ENCODE data around the gene KCNIP4.

Gene KCNIP4

GRCh38 chr4:20724915-20725314 is 1223.7 kb downstream of the KCNIP4 start:
- peaks cover 4% of the 10 kb centered on the region for H3K9me3 Mint-ChIP-seq
- ATAC-seq (ENCODE audit: low read depth): no peak
- H3K27ac Mint-ChIP-seq: no peak overlapping the region
- no peak for DNase-seq (ENCODE audit: low spot score in 2 of 2)
- no peak overlapping the region for H3K4me3 Mint-ChIP-seq
- no peaks in the 10 kb centered on the region for H3K4me1 Mint-ChIP-seq
- H3K27me3 Mint-ChIP-seq: no peaks in the 10 kb centered on the region
- H3K36me3 Mint-ChIP-seq: peaks cover 51% of the 10 kb centered on the region

- ATAC-seq (ENCODE audit: low read depth) (no peak), DNase-seq (ENCODE audit: low spot score in 2 of 2) (no peak)
- Mint-ChIP-seq H3K4me1 (no peaks in the 10 kb centered on the region), H3K36me3 (peaks cover 62% of the 10 kb centered on the region), H3K27ac (no peak overlapping the region), H3K9me3 (peaks cover 5% of the 10 kb centered on the region), H3K4me3 (no peak overlapping the region), H3K27me3 (no peaks in the 10 kb centered on the region)
Measured at GRCh38 chr4:20723463-20723862, 1225.1 kb downstream of the KCNIP4 start.

GRCh38 chr4:20723019-20723418 is 1225.6 kb downstream of the KCNIP4 start:
- peaks cover 5% of the 10 kb centered on the region for H3K9me3 Mint-ChIP-seq
- H3K4me1 Mint-ChIP-seq: no peaks in the 10 kb centered on the region
- DNase-seq (ENCODE audit: low spot score in 2 of 2): no peak

GRCh38 chr4:20711335-20711734 is 1237.2 kb downstream of the KCNIP4 start:
- Mint-ChIP-seq H3K27ac (no peak overlapping the region), H3K36me3 (peaks cover 28% of the 10 kb centered on the region), H3K9me3 (peaks cover 2% of the 10 kb centered on the region), H3K4me3 (no peak overlapping the region), H3K4me1 (peaks cover 2% of the 10 kb centered on the region), H3K27me3 (no peaks in the 10 kb centered on the region)
- DNase-seq (ENCODE audit: low spot score in 2 of 2) (no peak), ATAC-seq (ENCODE audit: low read depth) (no peak)

More at GRCh38 chr4:20723019-20723418, 1225.6 kb downstream of the KCNIP4 start:
- no peaks in the 10 kb centered on the region for H3K27me3 Mint-ChIP-seq
- H3K4me3 Mint-ChIP-seq: no peak overlapping the region
- ATAC-seq (ENCODE audit: low read depth): no peak
- H3K36me3 Mint-ChIP-seq: peaks cover 67% of the 10 kb centered on the region
- no peak overlapping the region for H3K27ac Mint-ChIP-seq

GRCh38 chr4:20700007-20700761 is 1248.4 kb downstream of the KCNIP4 start, which contains the start of gene PACRGL:
Gene PACRGL (plus strand): TSS chr4:20700458. CDS start chr4:20704482, 4,024 bp downstream.
- Mint-ChIP-seq H3K36me3 (peaks cover 8% of the 10 kb centered on the region), H3K9me3 (no peaks in the 10 kb centered on the region), H3K4me1 (peaks cover 20% of the 10 kb centered on the region), H3K27ac (peak within 1 kb of the TSS; percentile 94), H3K4me3 (peak within 1 kb of the TSS; percentile 90), H3K27me3 (no peaks in the 10 kb centered on the region)
- DNase-seq (ENCODE audit: low spot score in 2 of 2): peak; percentile 86 to 93
- ATAC-seq (ENCODE audit: low read depth): peak; percentile 96

GRCh38 chr4:20698820-20699219 is 1249.8 kb downstream of the KCNIP4 start:
- Mint-ChIP-seq H3K9me3 (no peaks in the 10 kb centered on the region), H3K27me3 (peaks cover 4% of the 10 kb centered on the region), H3K4me3 (peak overlapping the region; percentile 63), H3K4me1 (peaks cover 19% of the 10 kb centered on the region), H3K27ac (peak overlapping the region; percentile 94), H3K36me3 (no peaks in the 10 kb centered on the region)
- DNase-seq (ENCODE audit: low spot score in 2 of 2) (no peak), ATAC-seq (ENCODE audit: low read depth) (no peak)

GRCh38 chr4:20698382-20698781 is 1250.2 kb downstream of the KCNIP4 start:
- H3K4me1 Mint-ChIP-seq: peaks cover 17% of the 10 kb centered on the region
- no peak for ATAC-seq (ENCODE audit: low read depth)
- H3K4me3 Mint-ChIP-seq: peak overlapping the region; percentile 3
- H3K36me3 Mint-ChIP-seq: no peaks in the 10 kb centered on the region
- H3K27me3 Mint-ChIP-seq: peaks cover 5% of the 10 kb centered on the region
- no peak for DNase-seq (ENCODE audit: low spot score in 2 of 2)
- H3K9me3 Mint-ChIP-seq: no peaks in the 10 kb centered on the region
- peak overlapping the region; percentile 94 for H3K27ac Mint-ChIP-seq

GRCh38 chr4:20696815-20697214 is 1251.8 kb downstream of the KCNIP4 start:
- Mint-ChIP-seq H3K27ac (no peak overlapping the region), H3K36me3 (no peaks in the 10 kb centered on the region), H3K27me3 (peaks cover 5% of the 10 kb centered on the region), H3K4me3 (no peak overlapping the region), H3K4me1 (peaks cover 7% of the 10 kb centered on the region), H3K9me3 (no peaks in the 10 kb centered on the region)
- DNase-seq (ENCODE audit: low spot score in 2 of 2) (no peak), ATAC-seq (ENCODE audit: low read depth) (no peak)

GRCh38 chr4:20687864-20688263 is 1260.7 kb downstream of the KCNIP4 start:
- ATAC-seq (ENCODE audit: low read depth) (no peak), DNase-seq (ENCODE audit: low spot score in 2 of 2) (no peak)
- Mint-ChIP-seq H3K36me3 (no peaks in the 10 kb centered on the region), H3K27me3 (peaks cover 5% of the 10 kb centered on the region), H3K9me3 (no peaks in the 10 kb centered on the region), H3K4me1 (no peaks in the 10 kb centered on the region), H3K27ac (no peak overlapping the region), H3K4me3 (no peak overlapping the region)

- Mint-ChIP-seq H3K27me3 (peaks cover 10% of the 10 kb centered on the region), H3K27ac (no peak overlapping the region), H3K4me3 (no peak overlapping the region), H3K9me3 (no peaks in the 10 kb centered on the region), H3K4me1 (no peaks in the 10 kb centered on the region), H3K36me3 (no peaks in the 10 kb centered on the region)
- DNase-seq (ENCODE audit: low spot score in 2 of 2) (peak in 1 of 2 donors; percentile 7), ATAC-seq (ENCODE audit: low read depth) (peak; percentile 38)
Measured at GRCh38 chr4:20684852-20685763, 1263.5 kb downstream of the KCNIP4 start.

GRCh38 chr4:20683766-20684165 is 1264.8 kb downstream of the KCNIP4 start:
- Mint-ChIP-seq H3K36me3 (no peaks in the 10 kb centered on the region), H3K4me1 (no peaks in the 10 kb centered on the region), H3K27me3 (peaks cover 9% of the 10 kb centered on the region), H3K4me3 (no peak overlapping the region), H3K27ac (no peak overlapping the region), H3K9me3 (no peaks in the 10 kb centered on the region)
- ATAC-seq (ENCODE audit: low read depth) (no peak), DNase-seq (ENCODE audit: low spot score in 2 of 2) (no peak)

- Mint-ChIP-seq H3K27ac (no peak overlapping the region), H3K27me3 (peaks cover 9% of the 10 kb centered on the region), H3K4me3 (no peak overlapping the region), H3K4me1 (no peaks in the 10 kb centered on the region), H3K36me3 (no peaks in the 10 kb centered on the region), H3K9me3 (no peaks in the 10 kb centered on the region)
- ATAC-seq (ENCODE audit: low read depth) (no peak), DNase-seq (ENCODE audit: low spot score in 2 of 2) (no peak)
Measured at GRCh38 chr4:20682853-20683252, 1265.7 kb downstream of the KCNIP4 start.

- Mint-ChIP-seq H3K27ac (no peak overlapping the region), H3K27me3 (peaks cover 11% of the 10 kb centered on the region), H3K4me3 (no peak overlapping the region), H3K9me3 (no peaks in the 10 kb centered on the region), H3K4me1 (no peaks in the 10 kb centered on the region), H3K36me3 (no peaks in the 10 kb centered on the region)
- ATAC-seq (ENCODE audit: low read depth): no peak
- no peak for DNase-seq (ENCODE audit: low spot score in 2 of 2)
Measured at GRCh38 chr4:20681271-20681670, 1267.3 kb downstream of the KCNIP4 start.

- ATAC-seq (ENCODE audit: low read depth) (no peak), DNase-seq (ENCODE audit: low spot score in 2 of 2) (no peak)
- Mint-ChIP-seq H3K4me3 (no peak overlapping the region), H3K27ac (no peak overlapping the region), H3K36me3 (no peaks in the 10 kb centered on the region), H3K4me1 (no peaks in the 10 kb centered on the region), H3K27me3 (peaks cover 11% of the 10 kb centered on the region), H3K9me3 (no peaks in the 10 kb centered on the region)
Measured at GRCh38 chr4:20680736-20681135, 1267.8 kb downstream of the KCNIP4 start.

Measured in memory B cell (primary cell).